GM19025 (cell line): ENCODE results near the gene PPP1R9B.

Experiments
- ATAC-seq: cut with Tn5 transposase; IDR thresholded peaks from one replicate; pipeline ENCODE4 v1.9.1; 2021; ENCODE audit warnings: mild to moderate bottlenecking, low read depth, moderate library complexity; ENCODE audit not compliant: unreplicated experiment

The PPP1R9B gene

GRCh38 chr17:50145532-50146229 lies 4.8 kb downstream of the PPP1R9B start:
- no peak for ATAC-seq

GRCh38 chr17:50144845-50145531 lies 5.5 kb downstream of the PPP1R9B start:
- ATAC-seq, result no peak

GRCh38 chr17:50144355-50144754 lies 6.1 kb downstream of the PPP1R9B start:
- ATAC-seq, result no peak

GRCh38 chr17:50143461-50144176 lies 6.9 kb downstream of the PPP1R9B start:
- ATAC-seq, result no peak

GRCh38 chr17:50141745-50142110 lies 8.7 kb downstream of the PPP1R9B start:
- no peak for ATAC-seq

- ATAC-seq, result no peak
Observed at GRCh38 chr17:50141026-50141744, 9.3 kb downstream of the PPP1R9B start.

GRCh38 chr17:50139950-50140885 lies 10.3 kb downstream of the PPP1R9B start:
- no peak for ATAC-seq

- no peak for ATAC-seq
Observed at GRCh38 chr17:50139185-50139783, 11.2 kb downstream of the PPP1R9B start.

- no peak for ATAC-seq
Observed at GRCh38 chr17:50137042-50137441, 13.4 kb downstream of the PPP1R9B start.

- ATAC-seq, result no peak
Observed at GRCh38 chr17:50136096-50136687, 14.3 kb downstream of the PPP1R9B start.

- no peak for ATAC-seq
Observed at GRCh38 chr17:50135316-50136095, 15.0 kb downstream of the PPP1R9B start.

- ATAC-seq, result no peak
Observed at GRCh38 chr17:50134206-50135110, 16.0 kb downstream of the PPP1R9B start.

GRCh38 chr17:50133769-50134099 lies 16.7 kb downstream of the PPP1R9B start:
- ATAC-seq, result no peak

GRCh38 chr17:50133028-50133768 lies 17.3 kb downstream of the PPP1R9B start:
- no peak for ATAC-seq

- no peak for ATAC-seq
Observed at GRCh38 chr17:50132104-50132794, 18.2 kb downstream of the PPP1R9B start.
